Body of pancreas (tissue), 4 donors: ENCODE results near the gene SCN8A. TPM values are rescaled to one million over a fixed set of nuclear protein-coding genes. Genes with fewer than 3 reads are reported as not detected.

Source experiments
- ATAC-seq: fragments of 150-250 bp; one replicate; pipeline ENCODE4 v1.9.1; 2016
- DNase-seq, 4 donors: peaks; one replicate each; pipeline ENCODE4 v3.0.0-alpha.2; 2019
- H3K27ac ChIP-seq, 4 donors: fragments of 200-600 bp; sonication (generic); 1 replicate in 3 of 4; 2 replicates in 1 of 4; pipeline versions ENCODE4 v1.5.1 to v1.6.1; 2016 to 2019; ENCODE audit warnings: mild to moderate bottlenecking in 1 of 4, mixed read lengths in 1 of 4, moderate library complexity in 1 of 4
- H3K27me3 ChIP-seq, 2 donors: fragments of 200-600 bp; sonication (generic); one replicate each; pipeline ENCODE4 v1.6.0; 2016; ENCODE audit warnings: mild to moderate bottlenecking in 1 of 2
- H3K36me3 ChIP-seq, 2 donors: fragments of 200-600 bp; sonication (generic); replicated peaks in 1 of 2; 2 replicates each; pipeline ENCODE4 v1.5.1; 2016; ENCODE audit warnings: low read depth in 2 of 2; ENCODE audit not compliant: insufficient read depth in 1 of 2
- H3K4me1 ChIP-seq: fragments of 200-600 bp; sonication (generic); one replicate; pipeline ENCODE4 v1.6.0; 2016
- H3K4me3 ChIP-seq, 2 donors: fragments of 200-600 bp; sonication (generic); 1 replicate in 1 of 2; 2 replicates in 1 of 2; pipeline ENCODE4 v1.5.1; 2016 to 2019
- H3K9me3 ChIP-seq, 3 donors: fragments of 200-600 bp; sonication (generic); 1 replicate in 2 of 3; 2 replicates in 1 of 3; pipeline ENCODE4 v1.5.1; 2016
- POLR2A ChIP-seq, 3 donors: fragments of 450-650 bp; IDR thresholded peaks; one replicate each; pipeline ENCODE4 v1.6.1; 2016; ENCODE audit warnings: antibody characterized with exemption in 3 of 3, mild to moderate bottlenecking in 2 of 3
- WGBS, 2 donors: methylation state at CpG; one replicate each; pipeline ENCODE4 v1.1.5; 2017; 5-methylcytosine and 5-hydroxymethylcytosine counted together
- intact Hi-C: fragments of 100-400 bp; cut with DNase I; formaldehyde crosslinking; loops from one replicate; pipeline ENCODE4 v1.15.1; 2023
- total RNA-seq, 2 donors: library from RNA; depleted of rRNA; stranded (reverse); fragments of >200 nt; gene quantifications; one replicate each; pipeline ENCODE4 v1.1.0, GENCODE V29; 2016
- TF ChIP-seq, protein P1 (sequence below), 7 experiments: fragments of 450-650 bp in 4 of 7; fragments of 200-600 bp in 3 of 7; sonication (generic) in 3 of 7; IDR thresholded peaks; one replicate each; pipeline ENCODE4 v1.5.1; 2016 to 2019; ENCODE audit warnings: antibody characterized with exemption in 7 of 7

The SCN8A gene
- total RNA-seq, 2 donors from 2014 or later = 4.9 to 11.2 TPM

GRCh38 chr12:51847643-51848325 lies 256.8 kb downstream of the SCN8A start:
- Histone ChIP-seq H3K9me3 (no peaks in the 10 kb centered on the region), H3K4me3 (peak overlapping the region; percentile 12 to 16), H3K36me3 (no peaks in the 10 kb centered on the region), H3K4me1 (peaks cover 21% of the 10 kb centered on the region), H3K27me3 (peaks cover 0 to 32% of the 10 kb centered on the region in 2 donors), H3K27ac (peak overlapping the region in 3 of 4 donors; percentile 0 to 19 (median 16))
- TF ChIP-seq, protein P1, sequence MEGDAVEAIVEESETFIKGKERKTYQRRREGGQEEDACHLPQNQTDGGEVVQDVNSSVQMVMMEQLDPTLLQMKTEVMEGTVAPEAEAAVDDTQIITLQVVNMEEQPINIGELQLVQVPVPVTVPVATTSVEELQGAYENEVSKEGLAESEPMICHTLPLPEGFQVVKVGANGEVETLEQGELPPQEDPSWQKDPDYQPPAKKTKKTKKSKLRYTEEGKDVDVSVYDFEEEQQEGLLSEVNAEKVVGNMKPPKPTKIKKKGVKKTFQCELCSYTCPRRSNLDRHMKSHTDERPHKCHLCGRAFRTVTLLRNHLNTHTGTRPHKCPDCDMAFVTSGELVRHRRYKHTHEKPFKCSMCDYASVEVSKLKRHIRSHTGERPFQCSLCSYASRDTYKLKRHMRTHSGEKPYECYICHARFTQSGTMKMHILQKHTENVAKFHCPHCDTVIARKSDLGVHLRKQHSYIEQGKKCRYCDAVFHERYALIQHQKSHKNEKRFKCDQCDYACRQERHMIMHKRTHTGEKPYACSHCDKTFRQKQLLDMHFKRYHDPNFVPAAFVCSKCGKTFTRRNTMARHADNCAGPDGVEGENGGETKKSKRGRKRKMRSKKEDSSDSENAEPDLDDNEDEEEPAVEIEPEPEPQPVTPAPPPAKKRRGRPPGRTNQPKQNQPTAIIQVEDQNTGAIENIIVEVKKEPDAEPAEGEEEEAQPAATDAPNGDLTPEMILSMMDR (IDR thresholded peaks at IDR 0.05) = no peak
- TF ChIP-seq POLR2A (IDR thresholded peaks at IDR 0.05) = no peak
- intact Hi-C loops = no loop called here
- ATAC-seq = no peak
- 2% methylated on average over 15 to 39 of the region's 40 CpGs for WGBS, 2 donors
- no peak for DNase-seq

DNA sequence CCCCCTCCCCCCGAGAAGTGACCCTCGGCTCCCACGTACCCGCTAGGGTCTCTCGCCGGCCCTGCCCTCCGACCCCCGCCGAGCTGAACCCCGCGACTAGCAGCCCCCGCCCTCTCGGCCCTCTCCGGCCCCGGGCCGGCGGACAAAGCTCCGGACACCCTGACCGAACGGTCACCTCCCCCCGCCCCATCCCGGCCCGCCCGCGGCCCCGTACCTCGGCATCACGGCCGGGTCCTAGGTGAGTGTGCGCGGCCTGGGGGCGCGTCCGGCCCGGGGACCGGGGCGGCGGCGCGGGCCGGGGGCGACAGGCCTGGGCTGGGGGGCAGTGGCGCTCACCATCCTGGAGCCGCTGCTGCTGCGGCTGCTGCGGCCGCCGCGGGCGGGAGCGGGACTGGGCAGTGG lies 257.3 kb downstream of the SCN8A start, which contains the start of gene FIGNL2:
FIGNL2 (minus strand) TSS at position 393 of the 402 bp plus-strand sequence. CDS start 26,305 bp downstream, outside the sequence.
- intact Hi-C loops = no loop called here
- no peak for ATAC-seq
- Histone ChIP-seq H3K27me3 (peaks cover 0 to 32% of the 10 kb centered on the region in 2 donors), H3K4me3 (peak within 1 kb of the TSS; percentile 12 to 16), H3K36me3 (no peaks in the 10 kb centered on the region), H3K27ac (peak within 1 kb of the TSS in 3 of 4 donors; percentile 0 to 19 (median 16)), H3K4me1 (peaks cover 21% of the 10 kb centered on the region), H3K9me3 (no peaks in the 10 kb centered on the region)
- no peak for TF ChIP-seq POLR2A (IDR thresholded peaks at IDR 0.05)
- TF ChIP-seq, protein P1 (IDR thresholded peaks at IDR 0.05) = no peak
- WGBS, 2 donors = 1% methylated on average over 34 of the region's 51 CpGs; no CpG with 5 or more reads in 1 of the 2 donors
- no peak for DNase-seq

GRCh38 chr12:51848841-51849735 lies 258.1 kb downstream of the SCN8A start:
- no peaks in the 10 kb centered on the region for H3K9me3 ChIP-seq
- DNase-seq = no peak
- peaks cover 21% of the 10 kb centered on the region for H3K4me1 ChIP-seq
- H3K4me3 ChIP-seq = no peak overlapping the region
- H3K27me3 ChIP-seq = peaks cover 0 to 32% of the 10 kb centered on the region in 2 donors
- whole genome bisulfite sequencing, 2 donors = 56 to 92% methylated on average over 12 to 27 of the region's 57 CpGs
- H3K27ac ChIP-seq = peak overlapping the region in 1 of 4 donors; percentile 16
- intact Hi-C loops = no loop called here
- H3K36me3 ChIP-seq = no peaks in the 10 kb centered on the region
- no peak for ATAC-seq
- TF ChIP-seq, protein P1 (IDR thresholded peaks at IDR 0.05) = no peak
- TF ChIP-seq POLR2A (IDR thresholded peaks at IDR 0.05) = no peak

- WGBS, 2 donors = 78 to 89% methylated on average over 8 of the region's 8 CpGs
- H3K4me1 ChIP-seq = peaks cover 21% of the 10 kb centered on the region
- H3K4me3 ChIP-seq = no peak overlapping the region
- no peaks in the 10 kb centered on the region for H3K9me3 ChIP-seq
- H3K36me3 ChIP-seq = no peaks in the 10 kb centered on the region
- ATAC-seq (no peak), DNase-seq (no peak)
- H3K27me3 ChIP-seq = peaks cover 0 to 29% of the 10 kb centered on the region in 2 donors
- intact Hi-C loops = no loop called here
- TF ChIP-seq, protein P1 (IDR thresholded peaks at IDR 0.05) = no peak
- no peak for TF ChIP-seq POLR2A (IDR thresholded peaks at IDR 0.05)
- no peak overlapping the region for H3K27ac ChIP-seq
These were observed 259.3 kb downstream of the SCN8A start for GRCh38 chr12:51850081-51850964.
